ENCODE measurements around the gene CA6. TPM values are rescaled to one million over a fixed set of nuclear protein-coding genes. Genes with fewer than 3 reads are reported as not detected.

The CA6 gene
- total and polyA plus RNA-seq, 5 donors from 2014 or later = 0.41 to 0.61 TPM; not detected in 3

DNA sequence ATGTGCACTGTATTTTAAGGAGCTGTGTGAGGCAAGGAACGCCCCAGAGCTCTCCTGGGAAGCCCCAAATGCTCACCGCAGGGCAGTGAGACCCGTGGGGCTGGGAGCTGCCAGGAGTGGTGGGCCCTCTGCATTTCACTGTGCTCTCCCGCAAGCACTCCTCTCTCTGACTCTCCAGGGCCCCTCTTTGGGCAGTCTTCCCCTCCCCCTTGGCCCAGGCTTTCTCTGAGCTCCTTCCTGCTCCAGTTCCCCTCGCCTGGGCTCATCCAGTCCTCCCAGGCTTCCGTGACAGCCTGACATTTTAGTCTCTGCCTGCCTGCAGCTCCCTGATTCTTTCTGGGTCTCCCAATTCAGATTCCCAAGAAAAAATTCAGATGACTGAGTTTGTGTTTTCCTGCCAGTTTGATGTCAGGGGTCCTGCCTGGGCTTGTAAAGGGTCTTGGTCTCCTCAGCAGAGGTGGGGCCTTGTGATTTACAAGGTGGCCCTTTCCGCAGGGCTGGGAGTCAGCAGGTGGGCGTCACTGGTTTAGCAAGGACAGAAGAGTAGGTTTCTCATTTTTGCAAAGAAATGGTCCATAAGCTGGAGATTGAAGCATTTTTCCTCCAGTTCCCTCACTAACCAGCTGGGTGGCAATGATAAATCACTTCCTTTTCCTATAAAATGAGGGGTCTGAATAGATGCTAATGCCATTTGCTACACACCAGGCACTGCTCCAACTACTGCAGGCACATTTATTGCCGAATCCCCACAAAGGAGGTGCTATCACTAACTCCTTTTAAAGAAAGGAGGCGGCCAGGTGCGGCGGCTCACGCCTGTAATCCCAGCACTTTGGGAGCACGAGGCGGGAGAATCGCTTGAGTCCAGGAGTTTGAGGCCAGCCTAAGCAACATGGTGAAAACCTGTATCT lies 1.9 kb upstream of the CA6 start:
- Mint-ChIP-seq H3K9me3 (peaks cover 0 to 3% (median 0%) of the 10 kb centered on the region in 7 donors), H3K4me3 (peak overlapping the region in 2 of 4 donors; percentile 24 to 47), H3K4me1 (peaks cover 0 to 62% (median 18%) of the 10 kb centered on the region in 4 donors), H3K27ac (peak overlapping the region in 1 of 3 donors; percentile 78), H3K36me3 (no peaks in the 10 kb centered on the region), H3K27me3 (no peaks in the 10 kb centered on the region)
- Histone ChIP-seq H3K9me3 (ENCODE audit: control insufficient read depth in 2 of 2, low read length in 2 of 2) (no peaks in the 10 kb centered on the region), H3K4me3 (ENCODE audit: low read depth, low read length) (no peak overlapping the region), H3K36me3 (ENCODE audit: control insufficient read depth, insufficient read depth, low read length) (no peaks in the 10 kb centered on the region), H3K4me1 (ENCODE audit: control insufficient read depth, insufficient read depth, low read length, poor library complexity, severe bottlenecking) (peaks cover 12% of the 10 kb centered on the region), H3K27me3 (ENCODE audit: control insufficient read depth, insufficient read depth, low read length) (no peaks in the 10 kb centered on the region), H3K27ac (ENCODE audit: insufficient read depth, low read length, poor library complexity, severe bottlenecking) (no peak overlapping the region)
- no peak for ATAC-seq (ENCODE audit: low read depth in 2 of 2)
- no peak for DNase-seq

DNA sequence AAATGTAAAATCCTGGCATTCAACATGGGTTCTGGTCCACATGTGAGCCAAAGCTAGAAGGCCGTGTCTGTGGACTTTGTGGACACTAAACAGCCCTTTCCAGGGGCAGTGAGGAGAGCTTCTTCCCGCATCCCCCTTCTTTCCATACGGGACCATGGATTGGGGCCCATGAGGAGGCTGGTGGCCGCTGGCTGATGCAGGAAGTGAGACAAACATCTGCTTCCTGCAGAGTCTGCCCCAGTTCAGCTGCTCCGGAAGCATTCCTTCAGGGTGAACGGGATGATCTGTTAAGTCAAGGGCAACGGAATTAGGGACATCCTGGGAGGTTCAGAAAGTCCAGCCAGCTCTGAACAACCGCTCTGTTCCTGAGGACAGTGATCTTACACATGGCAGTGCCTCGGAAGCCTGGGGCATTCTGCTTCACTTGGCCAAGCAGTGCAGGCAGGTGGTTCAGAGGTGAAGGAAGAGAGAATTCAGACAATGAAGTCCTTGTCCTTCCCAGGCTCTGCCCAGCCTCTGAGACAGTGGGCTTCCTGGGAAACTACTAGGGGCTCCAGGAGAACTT lies 1.5 kb downstream of the CA6 start:
- Histone ChIP-seq H3K27me3 (ENCODE audit: control insufficient read depth, insufficient read depth, low read length) (no peaks in the 10 kb centered on the region), H3K9me3 (ENCODE audit: control insufficient read depth in 2 of 2, low read length in 2 of 2) (no peaks in the 10 kb centered on the region), H3K4me3 (ENCODE audit: low read depth, low read length) (no peak overlapping the region), H3K27ac (ENCODE audit: insufficient read depth, low read length, poor library complexity, severe bottlenecking) (peak overlapping the region; percentile 26), H3K36me3 (ENCODE audit: control insufficient read depth, insufficient read depth, low read length) (no peaks in the 10 kb centered on the region), H3K4me1 (ENCODE audit: control insufficient read depth, insufficient read depth, low read length, poor library complexity, severe bottlenecking) (peaks cover 12% of the 10 kb centered on the region)
- Mint-ChIP-seq H3K36me3 (no peaks in the 10 kb centered on the region), H3K27ac (peak overlapping the region; percentile 78 to 99 (median 85)), H3K9me3 (peaks cover 0 to 3% (median 0%) of the 10 kb centered on the region in 7 donors), H3K4me1 (peaks cover 0 to 44% (median 16%) of the 10 kb centered on the region in 4 donors), H3K4me3 (peak overlapping the region in 2 of 4 donors; percentile 29 to 36), H3K27me3 (no peaks in the 10 kb centered on the region)
- DNase-seq (peak in 1 of 3 donors; percentile 65), ATAC-seq (ENCODE audit: low read depth in 2 of 2) (no peak)

DNA sequence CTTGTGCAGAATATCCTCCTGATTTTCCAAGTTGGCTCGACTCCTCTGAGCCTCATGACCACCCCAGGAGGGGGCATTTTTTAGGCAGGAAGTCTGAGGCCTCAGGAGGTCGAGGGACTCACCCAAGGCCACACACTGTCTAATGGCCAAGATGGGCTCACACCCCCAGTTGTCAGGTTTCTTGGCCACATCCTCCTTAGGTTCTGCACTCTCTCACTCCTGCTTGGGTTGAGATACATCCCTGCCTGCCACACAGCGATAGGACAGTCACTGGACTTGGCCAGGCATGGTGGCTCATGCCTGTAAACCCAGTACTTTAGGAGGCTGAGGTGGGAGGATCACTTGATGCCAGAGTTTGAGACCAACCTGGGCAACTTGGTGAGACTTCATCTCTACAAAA lies 4.6 kb downstream of the CA6 start:
- H3K9me3 ChIP-seq (ENCODE audit: control insufficient read depth in 2 of 2, low read length in 2 of 2) = no peaks in the 10 kb centered on the region
- peaks cover 0 to 3% (median 0%) of the 10 kb centered on the region in 7 donors for H3K9me3 Mint-ChIP-seq
- no peaks in the 10 kb centered on the region for H3K36me3 Mint-ChIP-seq
- no peak overlapping the region for H3K4me3 Mint-ChIP-seq
- H3K36me3 ChIP-seq (ENCODE audit: control insufficient read depth, insufficient read depth, low read length) = no peaks in the 10 kb centered on the region
- H3K27ac Mint-ChIP-seq = no peak overlapping the region
- no peak for ATAC-seq (ENCODE audit: low read depth in 2 of 2)
- H3K27ac ChIP-seq (ENCODE audit: insufficient read depth, low read length, poor library complexity, severe bottlenecking) = no peak overlapping the region
- H3K4me1 Mint-ChIP-seq = peaks cover 0 to 33% (median 13%) of the 10 kb centered on the region in 4 donors
- H3K27me3 Mint-ChIP-seq = no peaks in the 10 kb centered on the region
- H3K4me3 ChIP-seq (ENCODE audit: low read depth, low read length) = no peak overlapping the region
- peaks cover 12% of the 10 kb centered on the region for H3K4me1 ChIP-seq (ENCODE audit: control insufficient read depth, insufficient read depth, low read length, poor library complexity, severe bottlenecking)
- DNase-seq = no peak
- H3K27me3 ChIP-seq (ENCODE audit: control insufficient read depth, insufficient read depth, low read length) = no peaks in the 10 kb centered on the region

DNA sequence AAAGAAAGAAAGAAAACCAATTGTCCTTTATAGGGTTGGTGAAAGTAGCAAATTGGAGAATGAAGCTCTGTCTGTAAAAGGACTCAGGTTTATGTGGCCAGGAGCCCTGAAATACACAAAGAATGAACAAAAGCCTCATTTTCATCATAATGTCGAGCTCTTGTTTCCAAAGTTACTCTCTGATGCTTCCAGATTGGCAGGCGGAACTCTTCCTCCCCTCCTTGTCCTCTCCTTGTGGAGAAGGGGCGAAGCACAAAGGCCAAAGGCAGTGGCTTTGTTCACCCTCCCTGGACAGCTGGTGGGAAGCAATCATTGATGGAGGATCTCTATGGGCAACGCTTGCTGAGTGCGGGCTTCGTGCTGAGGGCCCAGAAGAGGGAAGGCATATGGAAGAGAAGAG lies 5.6 kb downstream of the CA6 start:
- peaks cover 12% of the 10 kb centered on the region for H3K4me1 ChIP-seq (ENCODE audit: control insufficient read depth, insufficient read depth, low read length, poor library complexity, severe bottlenecking)
- no peaks in the 10 kb centered on the region for H3K27me3 ChIP-seq (ENCODE audit: control insufficient read depth, insufficient read depth, low read length)
- no peaks in the 10 kb centered on the region for H3K36me3 Mint-ChIP-seq
- H3K36me3 ChIP-seq (ENCODE audit: control insufficient read depth, insufficient read depth, low read length) = no peaks in the 10 kb centered on the region
- H3K27me3 Mint-ChIP-seq = no peaks in the 10 kb centered on the region
- ATAC-seq (ENCODE audit: low read depth in 2 of 2) (no peak), DNase-seq (no peak)
- H3K27ac ChIP-seq (ENCODE audit: insufficient read depth, low read length, poor library complexity, severe bottlenecking) = no peak overlapping the region
- H3K9me3 Mint-ChIP-seq = peaks cover 0 to 3% (median 0%) of the 10 kb centered on the region in 7 donors
- no peak overlapping the region for H3K4me3 ChIP-seq (ENCODE audit: low read depth, low read length)
- no peak overlapping the region for H3K27ac Mint-ChIP-seq
- H3K4me1 Mint-ChIP-seq = peaks cover 0 to 25% (median 7%) of the 10 kb centered on the region in 4 donors
- no peaks in the 10 kb centered on the region for H3K9me3 ChIP-seq (ENCODE audit: control insufficient read depth in 2 of 2, low read length in 2 of 2)
- H3K4me3 Mint-ChIP-seq = no peak overlapping the region

DNA sequence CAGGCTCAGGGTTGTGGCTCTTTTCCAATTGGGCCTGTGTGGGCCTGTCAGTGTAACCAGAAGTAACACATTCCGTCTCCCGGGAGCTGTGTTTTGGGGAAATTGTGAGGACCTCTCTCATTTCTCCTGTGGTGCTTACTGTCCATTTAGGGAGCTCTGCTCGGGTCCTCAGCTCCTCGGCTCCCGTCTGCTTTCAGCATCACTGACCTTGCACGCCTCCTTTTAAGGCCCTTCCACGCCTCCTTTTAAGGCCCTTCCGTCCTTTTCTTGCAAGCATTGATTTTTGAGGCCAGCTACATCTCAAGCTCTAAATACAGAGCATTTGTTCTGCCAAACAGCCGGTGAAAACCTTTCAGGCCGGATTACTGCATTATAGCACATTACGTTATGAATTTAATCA lies 9.7 kb downstream of the CA6 start:
- no peak overlapping the region for H3K4me3 ChIP-seq (ENCODE audit: low read depth, low read length)
- peak overlapping the region in 1 of 3 donors; percentile 35 for H3K27ac Mint-ChIP-seq

DNA sequence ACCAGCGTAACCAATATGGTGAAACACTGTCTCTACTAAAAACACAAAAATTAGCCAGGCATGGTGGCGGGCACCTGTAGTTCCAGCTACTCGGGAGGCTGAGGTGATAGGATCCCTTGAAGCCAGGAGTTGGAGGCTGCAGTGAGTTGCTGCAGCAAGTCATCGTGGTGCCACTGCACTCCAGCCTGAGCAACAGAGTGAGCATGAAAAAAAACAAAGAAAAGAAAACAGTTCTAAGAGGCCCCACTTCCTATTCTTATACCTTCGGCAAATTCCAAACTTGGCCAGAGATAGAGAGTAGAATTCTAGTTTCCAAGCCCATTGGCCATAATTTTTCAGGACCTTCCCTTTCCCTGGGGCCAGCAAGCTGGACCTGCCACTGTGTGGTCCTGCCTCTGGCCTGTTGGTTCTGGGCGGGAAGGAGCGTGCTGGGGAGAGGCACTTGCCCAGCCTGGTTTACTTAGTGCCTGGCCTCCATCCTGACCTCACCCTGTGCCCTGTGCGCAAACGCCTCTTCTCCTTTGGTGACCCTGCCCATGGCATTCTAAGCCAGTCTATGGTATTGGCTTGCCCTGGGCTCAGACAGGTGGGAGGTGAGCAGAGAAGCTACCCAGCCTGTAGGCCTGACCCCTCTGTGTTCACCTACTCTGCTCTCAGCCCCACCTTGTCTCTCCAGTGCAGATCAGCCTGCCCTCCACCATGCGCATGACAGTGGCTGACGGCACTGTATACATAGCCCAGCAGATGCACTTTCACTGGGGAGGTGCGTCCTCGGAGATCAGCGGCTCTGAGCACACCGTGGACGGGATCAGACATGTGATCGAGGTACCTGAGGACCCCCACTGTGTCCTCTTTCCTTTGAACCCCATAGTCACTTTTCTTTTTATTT lies 11.0 kb downstream of the CA6 start:
- H3K27ac Mint-ChIP-seq = no peak overlapping the region

More for the DNA sequence above, 9.7 kb downstream of the CA6 start:
- ATAC-seq (ENCODE audit: low read depth in 2 of 2) = no peak
- peaks cover 0 to 2% of the 10 kb centered on the region in 2 experiments for H3K9me3 ChIP-seq (ENCODE audit: control insufficient read depth in 2 of 2, low read length in 2 of 2)
- H3K4me1 Mint-ChIP-seq = peaks cover 0 to 10% (median 4%) of the 10 kb centered on the region in 4 donors
- DNase-seq = no peak
- no peaks in the 10 kb centered on the region for H3K27me3 ChIP-seq (ENCODE audit: control insufficient read depth, insufficient read depth, low read length)
- no peak overlapping the region for H3K4me3 Mint-ChIP-seq
- no peaks in the 10 kb centered on the region for H3K4me1 ChIP-seq (ENCODE audit: control insufficient read depth, insufficient read depth, low read length, poor library complexity, severe bottlenecking)
- H3K27ac ChIP-seq (ENCODE audit: insufficient read depth, low read length, poor library complexity, severe bottlenecking) = no peak overlapping the region
- H3K9me3 Mint-ChIP-seq = peaks cover 0 to 4% (median 0%) of the 10 kb centered on the region in 7 donors
- H3K36me3 ChIP-seq (ENCODE audit: control insufficient read depth, insufficient read depth, low read length) = no peaks in the 10 kb centered on the region
- H3K36me3 Mint-ChIP-seq = peaks cover 10% of the 10 kb centered on the region
- H3K27me3 Mint-ChIP-seq = no peaks in the 10 kb centered on the region

More for the DNA sequence above, 11.0 kb downstream of the CA6 start:
- Histone ChIP-seq H3K4me3 (ENCODE audit: low read depth, low read length) (no peak overlapping the region), H3K27me3 (ENCODE audit: control insufficient read depth, insufficient read depth, low read length) (no peaks in the 10 kb centered on the region), H3K9me3 (ENCODE audit: control insufficient read depth in 2 of 2, low read length in 2 of 2) (peaks cover 0 to 3% of the 10 kb centered on the region in 2 experiments), H3K36me3 (ENCODE audit: control insufficient read depth, insufficient read depth, low read length) (no peaks in the 10 kb centered on the region), H3K27ac (ENCODE audit: insufficient read depth, low read length, poor library complexity, severe bottlenecking) (no peak overlapping the region), H3K4me1 (ENCODE audit: control insufficient read depth, insufficient read depth, low read length, poor library complexity, severe bottlenecking) (no peaks in the 10 kb centered on the region)
- ATAC-seq (ENCODE audit: low read depth in 2 of 2) = no peak
- Mint-ChIP-seq H3K27me3 (no peaks in the 10 kb centered on the region), H3K4me1 (peaks cover 0 to 10% (median 5%) of the 10 kb centered on the region in 4 donors), H3K9me3 (peaks cover 0 to 8% (median 0%) of the 10 kb centered on the region in 7 donors), H3K36me3 (peaks cover 11% of the 10 kb centered on the region), H3K4me3 (no peak overlapping the region)
- DNase-seq = no peak

Data from CD4-positive, CD25-positive, alpha-beta regulatory T cell (primary cell).